GM10266 (cell line): ENCODE measurements around the gene DIP2C.

Experiments
- DNase-seq: peaks from one replicate; pipeline ENCODE4 v3.0.0; 2012; ENCODE audit errors: extremely low spot score
- TF ChIP-seq, protein P1 (sequence below): IDR thresholded peaks from 2 replicates; pipeline ENCODE4 v1.5.1; 2012; ENCODE audit warnings: mild to moderate bottlenecking, low read depth; ENCODE audit not compliant: control insufficient read depth, insufficient read depth; ENCODE audit errors: missing control alignments

The DIP2C gene

DNA sequence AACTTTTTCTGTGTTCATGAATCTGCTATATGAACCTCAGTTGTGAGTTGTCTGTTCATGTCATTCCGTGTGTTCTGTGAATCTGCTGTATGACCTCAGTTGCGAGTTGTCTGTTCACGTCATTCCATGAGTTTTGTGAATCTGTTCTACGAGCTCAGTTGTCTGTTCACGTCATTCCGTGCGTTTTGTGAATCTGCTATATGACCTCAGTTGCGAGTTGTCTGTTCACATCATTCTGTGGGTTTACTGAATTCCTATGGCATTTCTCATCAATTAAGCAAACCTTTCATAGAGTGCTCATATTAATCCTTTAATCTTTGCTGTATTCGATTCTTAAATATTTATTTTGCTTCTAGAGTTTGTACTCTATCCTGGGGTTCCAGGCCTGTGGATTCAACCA lies 150.6 kb downstream of the DIP2C start:
- TF ChIP-seq, protein P1, sequence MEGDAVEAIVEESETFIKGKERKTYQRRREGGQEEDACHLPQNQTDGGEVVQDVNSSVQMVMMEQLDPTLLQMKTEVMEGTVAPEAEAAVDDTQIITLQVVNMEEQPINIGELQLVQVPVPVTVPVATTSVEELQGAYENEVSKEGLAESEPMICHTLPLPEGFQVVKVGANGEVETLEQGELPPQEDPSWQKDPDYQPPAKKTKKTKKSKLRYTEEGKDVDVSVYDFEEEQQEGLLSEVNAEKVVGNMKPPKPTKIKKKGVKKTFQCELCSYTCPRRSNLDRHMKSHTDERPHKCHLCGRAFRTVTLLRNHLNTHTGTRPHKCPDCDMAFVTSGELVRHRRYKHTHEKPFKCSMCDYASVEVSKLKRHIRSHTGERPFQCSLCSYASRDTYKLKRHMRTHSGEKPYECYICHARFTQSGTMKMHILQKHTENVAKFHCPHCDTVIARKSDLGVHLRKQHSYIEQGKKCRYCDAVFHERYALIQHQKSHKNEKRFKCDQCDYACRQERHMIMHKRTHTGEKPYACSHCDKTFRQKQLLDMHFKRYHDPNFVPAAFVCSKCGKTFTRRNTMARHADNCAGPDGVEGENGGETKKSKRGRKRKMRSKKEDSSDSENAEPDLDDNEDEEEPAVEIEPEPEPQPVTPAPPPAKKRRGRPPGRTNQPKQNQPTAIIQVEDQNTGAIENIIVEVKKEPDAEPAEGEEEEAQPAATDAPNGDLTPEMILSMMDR: no peak
- DNase-seq: no peak

DNA sequence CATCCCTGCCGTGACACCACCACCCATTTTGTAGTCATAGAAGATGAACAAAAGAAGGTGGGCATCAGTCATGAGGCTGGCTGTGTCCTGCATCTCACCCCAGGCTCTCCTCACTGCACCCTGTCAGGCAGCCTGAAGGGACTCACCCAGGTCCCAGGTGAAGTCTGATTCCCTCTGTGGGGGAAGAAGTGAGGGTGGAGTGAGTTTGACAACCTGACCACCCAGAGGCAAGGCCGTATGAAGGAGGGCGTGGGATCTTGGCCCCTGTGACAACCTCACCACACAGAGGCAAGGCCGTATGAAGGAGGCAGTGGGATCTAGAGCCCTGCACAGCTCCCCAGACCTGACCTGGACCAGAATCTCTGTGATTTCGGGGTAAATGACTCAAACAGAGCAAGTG lies 152.5 kb downstream of the DIP2C start:
- no peak for DNase-seq
- TF ChIP-seq, protein P1: no peak

DNA sequence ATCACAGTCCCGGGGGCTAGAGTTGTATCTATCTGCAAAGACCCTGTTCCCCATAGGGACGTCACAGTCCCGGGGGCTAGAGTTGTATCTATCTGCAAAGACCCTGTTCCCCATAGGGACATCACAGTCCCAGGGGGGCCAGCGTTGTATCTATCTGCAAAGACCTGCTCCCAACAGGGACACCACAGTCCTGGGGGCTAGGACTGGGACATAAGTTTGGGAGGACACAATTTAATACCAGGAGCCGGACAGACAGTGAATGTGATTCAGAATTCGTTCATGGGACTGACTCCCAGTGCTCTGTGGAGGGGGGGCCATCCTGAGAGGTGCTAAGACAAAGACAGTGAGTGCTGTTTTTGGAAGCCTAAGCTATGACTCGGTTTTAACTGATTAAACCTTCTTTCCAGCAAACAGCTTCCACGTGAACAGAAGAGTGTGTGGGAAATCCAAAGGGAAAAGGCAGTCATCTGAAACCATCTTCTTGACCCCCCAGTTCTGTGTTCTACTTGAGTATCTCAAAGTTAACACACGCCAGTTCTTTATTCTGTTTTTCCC lies 153.0 kb downstream of the DIP2C start:
- DNase-seq: no peak
- TF ChIP-seq, protein P1: no peak

DNA sequence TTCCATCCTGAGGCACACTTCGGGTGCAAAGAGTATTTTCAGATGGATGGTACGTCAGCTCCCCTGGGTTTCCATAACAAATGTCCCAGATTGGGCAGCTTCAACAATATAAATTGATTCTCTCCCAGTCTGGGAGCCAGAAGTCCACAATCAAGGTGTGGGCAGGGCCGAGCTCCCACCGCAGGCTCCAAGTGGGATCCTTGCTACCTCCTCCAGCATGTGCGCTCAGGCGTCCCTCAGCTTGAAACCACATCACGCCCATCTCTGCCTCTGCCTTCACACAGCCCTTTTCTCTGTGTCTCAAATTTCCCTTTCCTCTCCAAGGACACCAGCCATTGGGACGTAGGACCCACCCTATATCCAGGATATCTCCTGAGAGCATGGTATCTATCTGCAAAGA lies 153.5 kb downstream of the DIP2C start:
- TF ChIP-seq, protein P1: no peak
- DNase-seq: no peak

DNA sequence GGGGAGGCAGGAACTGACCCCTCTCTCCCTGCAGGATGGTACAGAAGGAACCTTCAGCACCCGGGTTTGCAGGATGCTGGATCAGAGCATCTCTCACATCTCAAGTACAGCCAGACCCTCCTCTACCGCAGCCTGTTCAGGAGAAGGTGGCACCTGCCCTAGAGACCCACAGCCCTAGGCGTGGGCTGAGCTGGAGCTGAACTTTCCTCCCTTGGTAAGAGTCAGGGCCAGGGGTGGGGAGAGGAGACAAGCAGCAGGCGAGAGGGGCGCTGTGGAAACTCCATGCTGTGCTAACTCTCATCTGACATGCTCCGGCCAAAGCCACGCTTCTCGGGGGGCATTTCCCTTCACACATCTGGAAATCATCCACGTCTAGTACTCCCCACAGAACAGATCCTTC lies 154.4 kb downstream of the DIP2C start:
- TF ChIP-seq, protein P1: no peak
- DNase-seq: no peak

DNA sequence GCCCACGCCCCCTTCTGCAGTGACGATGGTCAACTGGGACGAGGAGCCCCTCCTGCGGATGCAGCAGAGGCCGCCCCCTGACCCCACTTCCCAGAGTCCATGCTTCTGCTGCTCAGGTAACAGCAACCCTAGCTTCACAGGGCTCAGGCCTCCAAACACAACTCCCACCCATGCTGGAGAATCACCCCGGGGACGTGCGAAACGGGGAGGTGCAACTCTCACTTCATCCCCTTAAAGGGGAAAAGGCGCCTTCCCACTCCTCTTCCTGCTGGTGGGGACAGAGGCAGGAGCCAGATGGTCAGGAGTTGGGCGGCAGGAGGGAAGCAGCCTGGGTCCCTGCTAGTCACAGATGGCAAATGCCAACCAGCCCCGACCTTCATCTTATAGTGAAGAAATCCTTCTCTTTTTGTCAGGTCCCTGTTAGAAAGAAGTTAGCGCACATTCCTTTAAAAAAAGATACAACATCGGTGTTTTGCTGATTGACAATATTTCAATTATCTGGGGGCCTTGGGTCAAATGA lies 155.4 kb downstream of the DIP2C start:
- no peak for DNase-seq
- TF ChIP-seq, protein P1: no peak

DNA sequence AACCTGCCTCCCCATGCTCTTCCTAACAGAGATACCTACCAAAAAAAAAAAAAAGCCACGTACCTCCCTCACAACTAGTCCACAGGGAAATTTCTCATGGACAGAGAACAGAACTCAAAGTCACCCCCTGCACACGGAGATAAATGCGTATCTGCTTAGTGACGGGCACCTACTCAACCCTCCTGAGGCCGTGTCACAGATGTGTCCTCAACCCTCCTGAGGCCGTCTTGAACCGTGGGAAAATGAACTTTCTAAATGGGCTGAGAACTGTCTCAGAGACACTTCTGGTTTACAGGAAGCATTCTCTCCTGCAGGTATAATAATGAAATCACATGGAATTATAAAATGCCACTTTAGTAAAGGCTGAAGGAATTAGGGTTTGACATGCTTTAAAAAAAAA lies 155.9 kb downstream of the DIP2C start:
- DNase-seq: no peak
- TF ChIP-seq, protein P1: no peak
